Hepatocyte (in vitro differentiated cells): ENCODE measurements around the gene AVPR2.

Source experiments
- CTCF ChIP-seq: fragments of 200-600 bp; sonication (generic); IDR thresholded peaks from 2 replicates; pipeline ENCODE4 v1.5.1; 2016; ENCODE audit warnings: antibody characterized with exemption, mild to moderate bottlenecking; ENCODE audit not compliant: poor library complexity
- EZH2 ChIP-seq: fragments of 200-600 bp; sonication (generic); IDR thresholded peaks from 2 replicates; pipeline ENCODE4 v1.6.1; 2016; ENCODE audit warnings: antibody characterized with exemption, mild to moderate bottlenecking, borderline replicate concordance
- EZH2phosphoT487 ChIP-seq: fragments of 200-600 bp; sonication (generic); IDR thresholded peaks from one replicate; pipeline ENCODE4 v1.6.1; 2018; ENCODE audit warnings: antibody characterized with exemption, mild to moderate bottlenecking, low read depth, moderate library complexity; ENCODE audit not compliant: unreplicated experiment, severe bottlenecking

GRCh38 chrX:153951683-153952372, 47.4 kb downstream of the AVPR2 start:
- TF ChIP-seq CTCF: no peak
- no peak for TF ChIP-seq EZH2
- TF ChIP-seq EZH2phosphoT487: no peak
